CD4-positive, alpha-beta T cell (primary cell): Measurements from ENCODE around the gene KRTAP5-8. TPM values are rescaled to one million over a fixed set of nuclear protein-coding genes. Genes with fewer than 3 reads are reported as not detected.
A peak's percentile ranks its signal among the peaks of the same experiment; 100 is the strongest.

Source experiments
- ATAC-seq: fragments of 200-7000 bp; cut with Tn5 transposase; one replicate; pipeline ENCODE4 v1.10.0; 2022; ENCODE audit warnings: mild to moderate bottlenecking; ENCODE audit not compliant: poor library complexity
- CTCF ChIA-PET: fragments of 350-600 bp; sonication (Branson Sonifier 250); formaldehyde crosslinking; loops from one replicate; lab custom pipeline; 2021; ENCODE audit warnings: antibody characterized with exemption, inconsistent platforms; lab: Charles Lee
- POLR2A ChIA-PET: fragments of 350-600 bp; sonication (Branson Sonifier 250); formaldehyde crosslinking; loops from one replicate; lab custom pipeline; 2021; ENCODE audit warnings: antibody characterized with exemption, inconsistent platforms; lab: Charles Lee
- DNase-seq, 14 experiments: peaks; one replicate each; pipeline ENCODE4 v3.0.0-alpha.2; 2013 to 2020; ENCODE audit warnings: mixed read lengths in 2 of 14
- H3K27ac ChIP-seq, 2 donors: one replicate each; pipeline versions ENCODE4 v1.5.1 to v1.7.0; 2013; ENCODE audit warnings: low read length in 2 of 2, low read depth in 1 of 2, mild to moderate bottlenecking in 1 of 2
- H3K27me3 ChIP-seq, 2 experiments: 1 replicate in 1 of 2; 2 replicates in 1 of 2; pipeline versions ENCODE4 v1.6.1 to v1.7.0; 2013; ENCODE audit warnings: low read length in 2 of 2, control low read depth in 1 of 2, mild to moderate bottlenecking in 1 of 2, moderate library complexity in 1 of 2; ENCODE audit not compliant: insufficient read depth in 2 of 2, control insufficient read depth in 1 of 2
- H3K36me3 ChIP-seq: one replicate; pipeline ENCODE4 v1.6.1; 2013; ENCODE audit warnings: low read length, control low read depth; ENCODE audit not compliant: insufficient read depth
- H3K4me1 ChIP-seq: one replicate; pipeline ENCODE4 v1.6.1; 2013; ENCODE audit warnings: low read length, control low read depth; ENCODE audit not compliant: insufficient read depth
- H3K4me3 ChIP-seq: one replicate; pipeline ENCODE4 v1.5.1; 2013; ENCODE audit warnings: mild to moderate bottlenecking, low read length, moderate library complexity
- H3K9me3 ChIP-seq, 2 experiments: 1 replicate in 1 of 2; 2 replicates in 1 of 2; pipeline versions ENCODE4 v1.6.1 to v1.7.0; 2013; ENCODE audit warnings: low read length in 2 of 2, mild to moderate bottlenecking in 2 of 2, control low read depth in 1 of 2, moderate library complexity in 1 of 2; ENCODE audit not compliant: control insufficient read depth in 1 of 2, insufficient read depth in 1 of 2
- H3K27ac Mint-ChIP-seq: one replicate; pipeline ENCODE4 v1.8.0; 2020; ENCODE audit warnings: mixed read lengths
- H3K27me3 Mint-ChIP-seq: one replicate; pipeline ENCODE4 v1.8.0; 2021; ENCODE audit warnings: mixed read lengths
- H3K36me3 Mint-ChIP-seq: one replicate; pipeline ENCODE4 v1.8.0; 2021; ENCODE audit warnings: low read depth, mixed read lengths
- H3K4me1 Mint-ChIP-seq: one replicate; pipeline ENCODE4 v1.8.0; 2021; ENCODE audit warnings: low read depth, mixed read lengths
- H3K4me3 Mint-ChIP-seq: one replicate; pipeline ENCODE4 v1.8.0; 2020; ENCODE audit warnings: mild to moderate bottlenecking, mixed read lengths
- H3K9me3 Mint-ChIP-seq: one replicate; pipeline ENCODE4 v1.8.0; 2020; ENCODE audit warnings: mixed read lengths
- CTCF ChIP-seq: fragments of 200-600 bp; IDR thresholded peaks from one replicate; pipeline ENCODE4 v1.8.0; 2022; ENCODE audit warnings: antibody characterized with exemption, mild to moderate bottlenecking
- intact Hi-C, 2 experiments: fragments of 100-400 bp; cut with DNase I in 1 of 2; cut with micrococcal nuclease in 1 of 2; formaldehyde crosslinking; loops; one replicate each; pipeline versions ENCODE4 v1.15.1 to v1.9.0; 2023 to 2025; cut with DNase I, micrococcal nuclease
- total RNA-seq, 174 experiments: library from RNA in 2 of 174; stranded (reverse) in 2 of 174; gene quantifications; one replicate each; pipeline ENCODE4 v1.2.3 and lab custom pipeline; 2021 to 2026

KRTAP5-8 gene
- total RNA-seq, 2 experiments from 2014 or later = not detected

DNA sequence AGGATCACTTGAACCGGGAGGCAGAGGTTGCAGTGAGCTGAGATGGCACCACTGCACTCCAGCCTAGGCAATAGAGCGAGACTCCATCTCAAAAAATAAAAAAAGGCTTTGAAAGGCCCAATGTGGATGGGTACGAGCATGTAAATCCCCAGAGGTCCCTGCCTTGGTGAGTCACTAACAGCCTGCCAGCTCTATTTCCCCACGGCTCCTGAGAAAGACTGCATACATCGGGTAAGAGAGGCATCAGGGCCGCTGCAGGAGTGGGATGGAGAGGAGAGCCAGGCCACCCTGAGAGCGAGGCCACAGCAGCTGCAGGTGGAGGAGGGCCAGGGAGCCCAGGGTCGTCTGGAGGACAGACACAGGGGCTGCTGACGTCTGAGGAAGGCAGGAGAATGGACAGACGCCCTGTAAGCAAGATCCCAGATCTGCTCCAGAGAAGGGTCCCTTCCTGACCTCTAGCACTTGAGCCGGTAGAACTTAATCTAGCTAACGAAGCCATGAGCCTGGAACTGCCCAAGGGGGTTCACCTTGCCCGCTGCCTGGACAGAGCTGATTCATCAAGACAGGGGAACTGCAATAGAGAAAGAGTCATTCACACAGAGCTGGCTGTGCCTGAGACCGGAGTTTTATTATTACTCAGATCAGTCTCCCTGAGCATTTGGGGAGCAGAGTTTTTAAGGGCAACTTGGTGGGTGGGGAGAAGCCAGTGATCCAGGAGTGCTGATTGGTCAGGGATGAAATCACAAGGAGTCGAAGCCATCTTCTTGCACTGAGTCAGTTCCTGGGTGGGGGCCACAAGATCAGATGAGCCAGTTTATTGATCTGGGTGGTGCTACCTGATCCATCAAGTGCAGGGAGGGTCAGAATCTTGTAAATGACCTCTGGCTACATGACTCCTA is 5.3 kb downstream of the KRTAP5-8 start:
- Histone ChIP-seq H3K27me3 (peaks cover 0 to 3% of the 10 kb centered on the region in 2 experiments), H3K9me3 (peaks cover 0 to 25% of the 10 kb centered on the region in 2 experiments), H3K4me1 (no peaks in the 10 kb centered on the region), H3K36me3 (no peaks in the 10 kb centered on the region), H3K27ac (no peak overlapping the region), H3K4me3 (no peak overlapping the region)
- POLR2A ChIA-PET = no interaction called here
- Mint-ChIP-seq H3K36me3 (no peaks in the 10 kb centered on the region), H3K4me3 (no peak overlapping the region), H3K27ac (no peak overlapping the region), H3K27me3 (peaks cover 19% of the 10 kb centered on the region), H3K9me3 (peaks cover 8% of the 10 kb centered on the region), H3K4me1 (no peaks in the 10 kb centered on the region)
- CTCF ChIA-PET = no interaction called here
- ATAC-seq (no peak), DNase-seq (peak in 2 of 14 experiments; percentile 16 to 21)
- TF ChIP-seq CTCF = no peak
- intact Hi-C loops = no loop called here

- Histone ChIP-seq H3K9me3 (peaks cover 0 to 25% of the 10 kb centered on the region in 2 experiments), H3K27ac (no peak overlapping the region), H3K4me3 (no peak overlapping the region), H3K27me3 (peaks cover 0 to 3% of the 10 kb centered on the region in 2 experiments), H3K36me3 (no peaks in the 10 kb centered on the region), H3K4me1 (no peaks in the 10 kb centered on the region)
- H3K27me3 Mint-ChIP-seq = peaks cover 21% of the 10 kb centered on the region
- ATAC-seq = no peak
- no peak for TF ChIP-seq CTCF
- intact Hi-C loops = no loop called here
- H3K9me3 Mint-ChIP-seq = peaks cover 8% of the 10 kb centered on the region
- H3K4me3 Mint-ChIP-seq = no peak overlapping the region
- POLR2A ChIA-PET = no interaction called here
- H3K27ac Mint-ChIP-seq = no peak overlapping the region
- CTCF ChIA-PET = no interaction called here
- no peaks in the 10 kb centered on the region for H3K4me1 Mint-ChIP-seq
- no peaks in the 10 kb centered on the region for H3K36me3 Mint-ChIP-seq
- DNase-seq = no peak
These were observed 6.0 kb downstream of the KRTAP5-8 start for GRCh38 chr11:71543866-71544265.

DNA sequence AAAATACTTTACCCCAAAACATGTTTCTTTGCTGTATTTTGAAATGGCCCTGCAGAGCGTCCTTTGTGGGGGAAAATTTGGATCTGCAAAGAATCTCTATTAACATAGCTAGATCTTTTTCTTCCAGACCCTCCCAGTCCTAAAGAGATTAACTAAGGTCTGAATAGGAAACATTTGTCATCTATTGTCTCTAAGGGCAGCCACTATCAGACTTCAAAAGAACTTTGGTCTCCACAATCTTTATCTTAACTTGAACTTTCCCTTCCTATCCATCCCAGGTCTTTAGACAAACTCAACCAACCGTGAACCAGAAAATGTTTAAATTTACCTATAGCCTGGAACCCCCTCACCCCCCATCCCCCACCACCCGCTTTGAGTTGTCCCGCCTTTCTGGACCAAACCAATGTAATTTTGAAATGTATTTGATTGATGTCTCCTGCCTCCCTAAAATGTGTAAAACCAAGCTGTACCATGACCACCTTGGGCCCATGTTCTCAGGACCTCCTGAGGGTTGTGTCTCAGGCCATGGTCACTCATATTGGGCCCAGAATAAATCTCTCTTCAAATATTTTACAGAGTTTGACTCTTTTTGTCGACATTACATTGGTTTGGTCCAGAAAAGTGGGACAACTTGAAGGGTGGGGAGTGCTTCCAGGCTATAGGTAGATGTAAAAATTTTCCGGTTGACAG is 6.8 kb downstream of the KRTAP5-8 start:
- H3K9me3 ChIP-seq = peaks cover 0 to 24% of the 10 kb centered on the region in 2 experiments
- Mint-ChIP-seq H3K4me3 (no peak overlapping the region), H3K9me3 (peaks cover 8% of the 10 kb centered on the region), H3K4me1 (no peaks in the 10 kb centered on the region), H3K36me3 (no peaks in the 10 kb centered on the region), H3K27ac (no peak overlapping the region), H3K27me3 (peaks cover 29% of the 10 kb centered on the region)
- TF ChIP-seq CTCF = no peak
- intact Hi-C loops = no loop called here
- CTCF ChIA-PET = no interaction called here
- no peak overlapping the region for H3K4me3 ChIP-seq
- H3K27ac ChIP-seq = no peak overlapping the region
- no peaks in the 10 kb centered on the region for H3K4me1 ChIP-seq
- H3K36me3 ChIP-seq = no peaks in the 10 kb centered on the region
- no peak for ATAC-seq
- H3K27me3 ChIP-seq = peaks cover 0 to 3% of the 10 kb centered on the region in 2 experiments
- no peak for DNase-seq
- POLR2A ChIA-PET = no interaction called here
